Activated T-cell treated with anti-CD3 and anti-CD28 coated beads for 1 hour (primary cell): ENCODE measurements around the gene EIF3D.

Experiments used
- DNase-seq: peaks from one replicate; pipeline ENCODE4 v3.0.0-alpha.2; 2020; ENCODE audit warnings: low read depth

EIF3D gene, protein sequence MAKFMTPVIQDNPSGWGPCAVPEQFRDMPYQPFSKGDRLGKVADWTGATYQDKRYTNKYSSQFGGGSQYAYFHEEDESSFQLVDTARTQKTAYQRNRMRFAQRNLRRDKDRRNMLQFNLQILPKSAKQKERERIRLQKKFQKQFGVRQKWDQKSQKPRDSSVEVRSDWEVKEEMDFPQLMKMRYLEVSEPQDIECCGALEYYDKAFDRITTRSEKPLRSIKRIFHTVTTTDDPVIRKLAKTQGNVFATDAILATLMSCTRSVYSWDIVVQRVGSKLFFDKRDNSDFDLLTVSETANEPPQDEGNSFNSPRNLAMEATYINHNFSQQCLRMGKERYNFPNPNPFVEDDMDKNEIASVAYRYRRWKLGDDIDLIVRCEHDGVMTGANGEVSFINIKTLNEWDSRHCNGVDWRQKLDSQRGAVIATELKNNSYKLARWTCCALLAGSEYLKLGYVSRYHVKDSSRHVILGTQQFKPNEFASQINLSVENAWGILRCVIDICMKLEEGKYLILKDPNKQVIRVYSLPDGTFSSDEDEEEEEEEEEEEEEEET

DNA sequence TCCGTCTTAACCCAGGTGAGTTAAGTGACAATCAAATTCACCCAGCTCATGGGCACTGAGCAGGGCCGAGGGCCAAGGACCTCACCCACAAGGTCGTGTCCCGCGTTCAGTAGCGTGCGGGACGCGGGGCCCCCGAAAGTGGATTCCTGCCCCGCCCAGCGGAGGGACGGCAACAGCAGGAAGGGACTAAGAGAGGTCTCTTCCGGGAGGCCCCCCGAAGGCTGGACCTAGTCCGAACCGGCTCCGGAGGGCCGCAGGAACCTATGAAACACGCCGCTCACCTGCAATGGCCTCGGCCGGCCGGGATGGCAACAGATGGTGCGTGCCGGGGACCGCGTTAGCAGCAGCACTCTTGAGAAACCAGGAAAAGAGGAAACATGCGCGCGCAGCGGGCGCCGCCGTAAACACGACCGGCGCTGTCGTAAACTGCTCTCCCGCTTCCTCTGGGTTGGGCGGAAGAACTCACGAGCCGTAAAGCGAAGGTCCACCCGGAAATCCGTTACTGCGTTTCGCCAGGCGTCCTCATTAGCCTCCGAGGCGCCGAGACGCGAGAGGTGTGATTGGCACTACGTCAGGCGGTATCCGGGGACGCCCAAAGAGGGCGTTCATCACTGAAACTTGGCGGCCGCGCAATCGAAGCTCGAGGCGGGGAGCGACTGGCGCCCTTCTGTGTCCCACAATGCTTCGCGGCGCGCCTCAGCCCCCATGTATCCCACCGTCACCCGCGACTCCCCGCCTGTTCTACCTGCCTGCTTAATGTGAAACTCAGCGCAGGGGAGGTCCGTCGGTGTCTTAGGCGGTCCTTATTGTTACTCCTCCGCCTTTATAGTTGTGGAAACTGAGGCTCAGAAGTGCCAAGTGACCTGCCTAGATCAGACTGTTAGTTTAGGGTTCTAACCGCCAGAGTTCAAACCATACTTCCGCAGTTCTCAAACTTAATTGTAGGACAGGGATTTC is at the start of gene EIF3D:
TSS of gene EIF3D (minus strand) at position 372 of the 957 bp plus-strand sequence. CDS start 3,045 bp downstream, outside the sequence.
- peak; percentile 97 for DNase-seq

DNA sequence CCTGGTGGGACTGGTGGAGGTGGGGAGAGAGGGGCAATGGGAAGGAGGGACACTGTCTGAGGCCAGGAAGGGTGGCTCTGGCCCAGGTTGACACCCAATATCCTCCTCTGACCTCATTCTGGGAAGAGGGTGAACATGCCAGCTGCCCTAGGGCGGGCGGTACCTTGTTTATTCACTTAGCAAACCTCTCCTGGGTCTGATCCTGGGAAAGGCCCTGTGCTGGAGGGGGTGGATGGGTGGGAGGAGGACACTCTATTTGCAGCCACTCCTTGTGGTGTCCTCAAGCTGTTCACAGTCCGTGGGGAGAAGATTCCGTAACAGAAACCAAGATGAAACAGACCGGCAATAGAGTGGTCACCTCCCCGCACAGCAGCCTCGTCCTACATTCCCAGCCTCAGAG is 49.7 kb upstream of the EIF3D start:
- DNase-seq = no peak

DNA sequence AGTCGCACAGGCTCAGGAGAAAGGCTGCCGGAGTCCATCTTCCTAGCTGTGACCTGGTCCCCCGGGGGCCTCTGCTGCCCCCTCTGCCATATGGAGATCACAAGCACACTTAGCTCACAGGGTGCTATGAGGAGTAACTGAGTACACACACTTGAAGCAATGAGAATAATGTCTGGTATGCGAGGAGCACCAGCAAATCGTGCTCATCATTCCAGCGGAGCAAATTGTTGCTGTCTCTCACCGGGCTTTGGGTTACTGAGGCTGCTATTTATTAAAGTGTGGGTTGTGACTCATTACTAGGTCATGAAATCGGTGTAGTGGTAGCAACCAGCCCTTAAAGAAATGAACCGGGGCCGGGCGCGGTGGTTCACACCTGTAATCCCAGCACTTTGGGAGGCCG is 48.1 kb upstream of the EIF3D start:
- DNase-seq = no peak

DNA sequence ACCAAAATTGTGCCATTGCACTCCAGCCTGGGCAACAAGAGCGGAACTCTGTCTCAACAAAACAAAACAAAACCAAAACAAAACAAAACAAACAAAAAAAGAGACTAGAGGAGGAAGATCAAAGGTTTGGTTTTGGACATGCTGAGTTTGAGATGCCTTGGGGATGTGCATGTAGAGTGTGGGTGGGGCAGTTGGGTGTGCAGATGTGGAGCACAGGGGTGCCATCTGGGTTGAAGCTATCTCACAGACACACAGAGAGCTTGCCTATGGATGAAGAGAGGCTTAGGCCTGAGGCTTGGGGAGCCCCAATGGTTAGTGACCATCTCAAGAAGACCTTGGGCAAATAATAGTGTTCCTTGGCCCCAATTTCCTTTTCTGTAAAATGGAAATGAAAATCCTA is 45.8 kb upstream of the EIF3D start:
- DNase-seq = no peak

DNA sequence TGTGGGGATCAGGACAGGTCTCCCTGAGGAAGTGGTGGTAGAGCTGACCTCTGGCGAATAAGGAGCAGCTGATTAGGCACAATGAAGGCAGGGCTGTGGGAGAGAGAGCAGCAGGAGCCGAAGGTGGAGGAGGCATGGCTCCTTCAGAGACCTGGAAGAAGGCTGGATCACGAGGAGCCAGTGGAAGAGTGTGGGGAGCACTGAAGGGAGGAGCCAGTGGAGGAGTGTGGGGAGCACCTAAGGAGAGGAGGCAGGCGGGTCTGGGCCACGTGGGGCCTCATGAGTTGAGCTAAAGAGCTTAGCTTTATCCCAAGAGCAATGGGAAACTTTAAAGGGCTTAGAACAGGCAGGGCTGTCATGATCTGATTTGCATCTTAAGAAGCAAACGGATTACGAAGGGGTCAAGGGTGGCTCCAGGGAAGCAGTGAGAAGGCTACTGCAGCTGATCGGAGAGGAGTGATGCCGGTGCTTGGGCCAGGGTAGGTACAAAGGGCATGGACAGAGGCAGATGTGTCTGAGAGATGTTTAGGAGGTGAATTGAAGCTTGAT is 44.9 kb upstream of the EIF3D start:
- DNase-seq = no peak

DNA sequence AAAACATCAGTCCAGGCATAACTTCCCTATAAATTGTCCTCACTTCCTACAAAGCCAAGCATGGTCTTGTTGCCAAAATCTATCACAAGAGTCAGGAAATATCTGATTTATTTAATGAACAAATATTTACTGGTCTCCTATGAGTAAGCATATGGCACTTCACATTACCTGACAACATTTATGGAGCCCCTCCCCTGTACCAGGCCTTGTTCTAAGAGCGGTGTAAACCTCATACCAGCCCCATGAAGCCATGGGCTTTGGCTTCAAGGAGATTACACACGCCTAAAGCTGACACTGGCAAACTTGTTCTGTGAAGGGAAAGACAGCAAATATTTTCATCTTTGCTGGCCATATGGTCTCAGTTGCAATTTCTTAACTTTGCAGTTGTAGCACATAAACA is 43.0 kb upstream of the EIF3D start:
- DNase-seq = no peak

DNA sequence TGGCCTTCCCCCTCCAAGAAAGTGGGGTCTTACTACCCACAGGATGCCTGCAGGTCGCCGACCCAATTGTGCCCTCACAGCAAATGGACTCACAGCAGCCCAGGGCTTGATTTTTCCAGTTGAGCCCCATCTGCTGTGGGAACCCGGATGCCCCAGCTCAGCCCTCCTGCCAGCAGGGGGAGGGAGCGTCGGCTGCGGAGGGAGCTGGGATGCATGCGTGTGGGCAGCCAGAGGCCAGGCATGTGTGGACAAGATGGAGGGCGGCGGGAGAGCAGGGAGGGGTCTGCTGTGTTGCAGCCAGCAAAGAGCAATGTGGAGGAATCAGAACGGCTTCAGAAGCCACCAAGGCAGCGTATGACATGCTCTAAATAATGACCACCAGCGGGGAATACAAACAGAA is 41.0 kb upstream of the EIF3D start:
- DNase-seq = no peak

DNA sequence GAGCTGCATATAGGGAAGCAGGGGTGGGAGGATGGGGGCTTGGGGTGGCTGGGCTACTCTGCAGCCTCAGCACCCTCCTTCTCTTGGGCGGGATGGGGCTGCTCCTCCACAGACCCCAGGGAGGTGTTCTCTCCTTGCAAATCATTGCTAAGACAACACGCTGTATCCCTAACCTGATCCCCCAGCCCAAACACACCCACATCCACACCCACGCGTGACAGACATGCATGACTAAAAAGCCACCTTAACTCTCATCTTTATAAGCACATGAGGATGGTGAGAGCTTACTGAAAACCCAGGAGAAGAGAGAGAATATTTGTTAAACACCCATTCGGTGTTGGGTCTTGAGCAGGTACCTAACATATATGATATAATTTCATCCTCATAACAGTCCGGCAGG is 39.9 kb upstream of the EIF3D start:
- DNase-seq = no peak

DNA sequence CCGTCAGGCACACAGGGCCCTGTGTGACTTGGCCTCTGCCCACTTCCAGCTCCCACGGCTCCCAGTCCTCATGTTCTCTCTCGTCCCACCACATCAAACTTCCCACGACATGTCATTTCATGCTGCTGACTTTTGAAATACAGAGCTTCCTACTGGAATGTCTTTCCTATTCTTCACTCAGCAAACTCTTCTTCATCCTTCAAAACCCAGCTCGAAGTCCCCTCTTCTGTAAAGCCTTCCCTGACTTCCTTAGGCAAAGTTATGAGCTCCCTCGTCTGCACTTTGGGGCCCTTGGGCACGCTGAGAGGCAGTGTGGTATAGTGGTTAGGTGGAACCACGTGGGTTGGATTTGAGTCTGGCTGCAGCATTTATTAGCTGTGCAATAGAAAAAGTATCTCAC is 37.8 kb upstream of the EIF3D start:
- DNase-seq = no peak

DNA sequence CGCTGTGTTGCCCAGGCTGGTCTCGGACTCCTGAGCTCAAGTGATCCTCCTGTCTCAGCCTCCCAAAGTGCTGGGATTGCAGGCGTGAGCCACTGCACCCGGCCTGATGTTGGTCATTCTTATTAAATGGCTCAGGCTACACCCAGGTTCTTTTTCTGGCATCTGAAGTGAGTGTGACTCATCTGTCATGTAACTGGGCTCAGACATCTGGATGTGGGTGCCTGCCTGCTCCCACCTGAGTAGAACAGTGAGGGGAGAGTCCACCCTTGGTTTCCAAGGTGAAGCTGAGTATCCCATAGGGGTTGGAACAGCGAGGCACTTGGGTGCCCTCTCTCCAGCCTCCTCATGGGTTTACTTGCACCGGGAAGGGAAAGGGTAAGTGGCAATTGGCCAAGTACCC is 36.7 kb upstream of the EIF3D start:
- DNase-seq = no peak

DNA sequence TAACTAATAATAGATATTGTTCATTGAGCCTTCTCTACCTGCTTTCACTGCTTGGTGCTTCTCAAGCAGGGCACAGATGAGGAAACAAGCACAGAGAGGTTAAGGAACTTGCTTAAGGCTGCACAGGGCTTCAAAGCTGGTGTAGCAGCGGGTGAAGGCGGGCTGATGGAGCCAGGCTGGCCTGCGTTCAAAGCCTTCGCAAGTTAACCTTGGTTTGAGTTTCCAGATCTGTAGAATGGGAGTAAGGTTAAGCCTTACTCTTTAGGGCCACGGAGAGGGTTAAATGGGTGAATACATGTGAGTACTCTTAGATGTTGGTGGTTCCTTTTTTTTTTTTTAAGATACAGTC is 36.2 kb upstream of the EIF3D start:
- DNase-seq = no peak

DNA sequence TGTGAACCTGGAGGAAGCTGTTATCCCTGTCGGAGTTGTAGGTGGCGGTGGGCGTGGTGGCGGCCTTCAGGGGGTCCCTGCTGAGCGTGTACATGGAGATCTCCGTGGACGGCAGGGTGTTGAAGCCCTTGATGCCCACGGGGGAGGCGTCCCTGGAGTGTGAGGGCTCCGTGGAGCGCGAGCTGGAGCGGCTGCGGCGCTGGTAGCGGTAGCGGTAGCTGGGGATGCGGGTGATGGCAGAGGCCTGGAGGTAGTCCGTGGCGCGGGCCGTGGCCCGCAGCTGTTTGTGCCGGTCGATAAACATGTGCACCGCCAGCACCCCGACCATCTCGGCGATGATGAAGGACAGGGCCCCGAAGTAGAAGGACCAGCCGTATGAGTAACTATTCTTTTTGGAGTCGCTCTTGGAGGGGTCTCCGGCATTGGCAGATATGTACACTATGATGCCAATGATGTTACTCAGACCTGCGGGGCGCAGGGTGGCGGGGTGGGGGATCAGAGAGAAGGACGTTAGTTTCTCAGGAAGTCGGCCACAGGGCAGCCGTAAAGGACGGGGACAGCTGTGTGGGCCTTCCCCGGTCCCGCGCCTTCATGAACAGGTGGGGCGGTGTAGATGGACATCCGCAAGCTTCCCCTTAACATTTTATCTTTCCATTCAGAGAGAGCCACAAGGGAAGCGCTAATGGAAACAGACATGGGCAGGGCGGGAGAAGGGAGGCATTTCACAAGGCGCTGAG is 35.6 kb upstream of the EIF3D start:
- DNase-seq = no peak

DNA sequence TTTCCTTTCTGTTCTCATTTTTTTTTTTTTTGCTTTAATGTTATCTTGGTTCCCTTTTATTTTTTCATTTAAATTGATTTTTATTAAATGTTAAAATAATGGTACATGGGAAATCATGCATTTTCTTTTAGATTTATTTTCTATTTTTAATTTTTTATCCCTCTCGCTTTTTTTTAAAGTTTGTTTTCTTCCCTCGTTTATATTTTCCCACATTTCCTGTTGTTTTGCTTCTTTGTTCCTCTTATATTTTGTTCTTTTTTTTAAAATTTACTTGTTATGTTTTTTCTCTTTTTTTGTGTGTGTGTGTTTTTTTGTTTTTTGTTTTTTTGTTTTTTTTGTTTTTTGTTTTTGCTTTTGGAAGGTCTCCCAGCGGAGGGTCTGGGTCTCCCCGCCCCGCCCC is 34.9 kb upstream of the EIF3D start:
- no peak for DNase-seq

DNA sequence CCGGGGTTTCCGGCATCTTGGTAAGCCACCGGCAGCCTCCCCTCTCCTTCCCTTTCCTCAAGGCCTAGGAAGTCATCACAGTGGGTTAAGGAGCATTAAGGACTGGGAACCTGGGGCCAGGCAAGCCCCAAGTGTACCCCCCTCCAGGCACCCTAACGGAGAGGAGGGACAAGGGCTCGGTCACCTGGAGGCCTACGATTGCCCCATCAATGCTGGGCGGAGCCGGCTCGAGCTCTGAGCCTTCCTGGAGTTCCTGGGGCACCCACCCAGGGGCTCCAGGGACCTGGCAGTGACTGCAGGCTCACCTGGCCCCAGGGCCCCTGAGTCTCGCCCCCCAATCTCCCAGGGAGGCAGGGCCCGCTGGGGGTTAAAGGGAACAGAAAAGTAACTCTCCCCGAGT is 34.5 kb upstream of the EIF3D start:
- no peak for DNase-seq

DNA sequence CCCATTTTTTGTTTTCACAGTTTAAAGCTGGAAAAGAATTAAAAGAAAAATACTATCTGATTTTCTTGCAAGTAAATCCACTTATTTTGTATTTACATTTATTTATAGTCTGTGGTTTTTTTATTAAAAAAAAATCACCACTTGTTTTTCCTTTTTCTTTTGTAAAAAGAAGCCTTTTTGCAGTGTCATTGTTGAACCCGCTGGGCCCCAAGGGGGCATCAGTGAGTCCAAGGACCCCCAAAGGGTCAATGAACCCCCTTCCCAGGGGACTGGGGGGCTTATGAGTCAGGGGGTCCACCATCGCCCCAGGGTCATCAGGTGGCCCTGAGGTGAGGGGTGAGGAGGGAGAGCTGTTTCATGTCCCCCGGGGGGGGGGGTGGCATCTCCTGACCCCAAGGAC is 34.0 kb upstream of the EIF3D start:
- no peak for DNase-seq

DNA sequence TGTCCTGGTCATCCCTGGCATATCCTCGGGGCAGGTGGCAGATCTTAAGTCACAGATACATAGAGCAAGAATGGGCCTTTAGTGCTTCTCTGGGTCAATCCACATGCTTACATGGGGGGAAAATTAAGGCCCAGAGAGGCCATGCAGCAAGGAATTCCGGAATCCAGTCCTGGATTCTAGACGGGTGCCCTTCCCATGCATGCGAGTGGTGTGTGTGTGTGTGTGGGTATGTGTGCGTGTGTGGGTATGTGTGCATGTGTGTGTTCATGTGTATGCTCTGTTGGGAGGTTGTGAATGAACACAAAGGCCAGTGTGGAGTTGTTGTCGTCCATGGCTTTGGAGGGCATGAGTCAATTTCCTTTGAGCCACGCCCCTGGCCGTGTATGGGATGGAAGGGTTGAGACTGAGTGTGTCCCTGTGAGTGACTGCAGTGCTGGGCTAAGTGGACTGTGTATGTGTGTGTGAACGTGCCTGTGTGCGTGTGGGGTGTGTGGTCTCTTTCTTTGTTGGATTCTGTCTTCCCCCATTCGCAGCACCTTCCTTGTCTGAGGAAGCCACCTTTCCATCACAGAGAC is 33.4 kb upstream of the EIF3D start:
- no peak for DNase-seq

DNA sequence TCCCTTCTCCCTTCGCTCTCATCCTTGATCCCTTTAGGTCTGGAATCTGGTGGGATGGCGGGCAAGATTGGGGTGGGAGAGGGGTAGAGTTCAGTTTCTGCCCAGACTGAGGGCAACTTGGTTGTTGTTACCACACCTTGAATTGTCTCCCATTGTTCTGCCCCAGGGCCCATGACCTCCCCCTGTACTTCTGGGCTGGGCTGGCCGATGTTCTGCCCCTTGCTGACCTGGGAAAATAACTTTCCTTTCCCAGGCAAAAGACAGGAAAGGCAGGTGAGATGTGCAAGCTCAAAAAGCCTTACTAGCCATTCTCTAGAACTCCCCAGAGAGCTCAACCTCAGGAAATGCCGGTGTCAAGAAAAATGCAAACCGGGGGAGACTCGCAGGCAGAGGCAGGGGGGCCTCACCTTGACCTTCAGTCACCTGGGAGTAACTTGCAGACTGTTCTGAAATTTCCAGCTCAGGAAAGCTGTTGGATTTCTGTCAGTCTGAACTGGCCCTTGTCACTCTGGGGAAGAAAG is 32.4 kb upstream of the EIF3D start:
- DNase-seq = no peak

DNA sequence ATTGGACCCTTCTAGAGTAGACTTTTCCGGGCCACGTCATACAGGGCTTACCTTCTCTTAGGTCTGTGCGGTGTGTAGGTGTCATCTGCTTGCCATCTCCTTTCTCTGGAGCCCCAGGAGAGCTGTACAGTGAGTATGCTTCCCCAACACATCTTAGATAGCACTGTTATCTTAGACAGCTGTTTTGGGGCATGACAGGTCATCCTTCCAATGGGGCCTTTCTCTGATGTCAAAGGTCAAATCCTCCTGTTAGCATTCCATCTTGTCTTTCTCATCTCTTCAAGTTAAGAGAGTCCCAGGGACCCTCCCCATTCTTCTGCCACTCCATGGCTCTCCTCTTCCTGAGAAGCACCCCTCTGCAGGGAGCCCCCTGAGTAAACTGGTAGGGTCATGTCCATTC is 31.0 kb upstream of the EIF3D start:
- DNase-seq = no peak

DNA sequence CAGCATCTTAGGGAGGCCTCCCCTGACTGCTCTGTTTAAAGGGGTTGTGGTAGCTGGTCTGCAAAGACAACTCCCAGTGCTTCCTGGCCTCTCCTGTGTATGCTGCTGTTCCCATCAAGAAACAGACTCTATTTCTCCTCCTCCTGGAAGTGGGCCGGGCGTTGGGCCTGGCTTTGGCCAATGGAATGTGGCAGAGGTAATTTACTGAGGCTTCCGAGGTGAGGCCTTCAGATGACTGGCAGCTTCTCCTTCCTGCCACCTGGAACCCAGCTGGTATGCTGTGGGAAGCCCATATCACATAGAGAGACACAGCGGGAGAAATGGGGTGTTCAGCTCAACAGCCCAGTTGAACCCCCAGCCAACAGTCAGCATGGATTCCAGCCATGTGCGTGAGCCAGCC is 25.1 kb upstream of the EIF3D start:
- DNase-seq = no peak

DNA sequence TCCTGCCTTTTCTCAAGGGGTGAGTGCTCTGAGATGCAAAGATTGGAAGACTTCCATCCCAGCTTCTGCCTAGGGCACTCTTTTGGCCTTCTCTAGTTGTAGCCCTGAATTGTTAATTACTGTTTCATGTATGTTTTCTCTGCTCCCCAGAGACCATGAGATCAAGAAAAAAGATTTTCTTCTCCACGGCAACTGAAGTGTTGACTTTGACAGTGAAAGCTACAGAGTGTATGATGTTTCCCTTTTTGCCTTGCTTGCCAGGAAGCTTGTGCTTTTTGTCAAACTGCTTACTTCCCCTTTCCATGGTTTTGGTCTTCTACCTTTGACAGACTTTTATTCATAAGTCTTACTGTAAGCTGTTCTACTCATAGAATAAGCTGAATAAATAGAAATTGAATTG is 23.3 kb upstream of the EIF3D start:
- DNase-seq = no peak

DNA sequence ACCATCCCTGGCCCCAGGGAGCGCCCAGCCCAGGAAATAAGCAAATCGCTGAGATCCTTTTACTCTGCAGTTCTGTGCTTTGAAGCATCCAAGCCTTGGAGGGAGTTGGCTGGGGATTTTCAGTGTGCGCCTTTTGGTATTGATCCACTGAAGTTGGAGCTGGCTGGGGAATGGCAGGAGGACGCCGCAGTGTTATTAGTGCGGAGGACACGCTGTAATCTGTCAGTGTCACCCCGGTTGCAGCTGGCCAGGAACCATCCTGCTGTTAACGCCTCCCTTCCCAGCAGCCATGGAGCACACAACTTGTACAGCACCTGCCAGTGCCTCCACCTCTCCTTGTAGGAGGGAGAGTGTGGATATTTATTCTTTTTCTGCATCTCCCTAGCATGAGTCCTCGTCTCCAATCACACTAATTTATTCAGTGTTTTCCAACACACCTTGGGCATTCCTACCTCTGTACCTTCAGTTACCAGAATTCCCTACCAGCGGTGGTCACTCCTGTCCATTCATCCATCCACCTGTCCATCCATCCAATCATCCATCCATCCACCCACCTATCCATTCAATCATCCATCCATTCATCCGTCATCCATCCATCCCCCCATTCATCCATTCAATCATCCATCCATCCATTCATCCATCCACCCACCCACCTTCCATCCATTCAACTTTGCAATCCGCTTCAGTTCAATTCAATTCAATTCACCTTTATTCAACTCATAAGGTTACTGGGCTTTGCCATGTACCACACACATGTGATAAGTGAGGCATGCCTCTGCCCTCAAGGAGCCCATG is 21.9 kb upstream of the EIF3D start:
- no peak for DNase-seq
